K562 (cell line): Measurements from ENCODE around the gene APC2. TPM values are rescaled to one million over a fixed set of nuclear protein-coding genes. Genes with fewer than 3 reads are reported as not detected.
A peak's percentile ranks its signal among the peaks of the same experiment; 100 is the strongest.

Experiments
- ATF7 ChIP-seq: fragments of 450-650 bp; IDR thresholded peaks from 2 replicates; pipeline ENCODE4 v1.7.1; 2014; ENCODE audit warnings: mild to moderate bottlenecking, moderate library complexity
- C11orf30 ChIP-seq: fragments of 450-650 bp; IDR thresholded peaks from 2 replicates; pipeline ENCODE4 v1.6.1; 2016; ENCODE audit warnings: low read depth, mild to moderate bottlenecking
- CREB5 ChIP-seq: fragments of 250-450 bp; sonication (Bioruptor Pico); IDR thresholded peaks from 2 replicates; pipeline ENCODE4 v1.5.0; 2020; ENCODE audit warnings: mild to moderate bottlenecking
- CXXC5 ChIP-seq: fragments of 250-450 bp; sonication (Bioruptor Pico); IDR thresholded peaks from 2 replicates; pipeline ENCODE4 v1.8.0; 2022; ENCODE audit warnings: inconsistent platforms, mild to moderate bottlenecking, moderate library complexity
- E2F6 ChIP-seq, 2 experiments: IDR thresholded peaks; 2 replicates each; pipeline ENCODE4 v1.6.1; 2011; ENCODE audit warnings: borderline replicate concordance in 1 of 2, control low read depth in 1 of 2, low read depth in 1 of 2, low read length in 1 of 2, mild to moderate bottlenecking in 1 of 2, mixed read lengths in 1 of 2, moderate library complexity in 1 of 2; ENCODE audit not compliant: insufficient read depth in 1 of 2, insufficient read length in 1 of 2, poor library complexity in 1 of 2, severe bottlenecking in 1 of 2; ENCODE audit errors: extremely low read depth in 1 of 2
- ELF4 ChIP-seq: fragments of 450-650 bp; formaldehyde crosslinking; IDR thresholded peaks from 2 replicates; pipeline ENCODE4 v1.4.0; 2022; ENCODE audit warnings: missing genetic modification characterization
- HDAC1 ChIP-seq, 2 experiments: fragments of 450-650 bp; IDR thresholded peaks; 2 replicates each; pipeline ENCODE4 v1.6.1; 2016 to 2017; ENCODE audit warnings: inconsistent platforms in 1 of 2, mild to moderate bottlenecking in 1 of 2, moderate library complexity in 1 of 2
- KAT7 ChIP-seq: sonication (generic); formaldehyde crosslinking; IDR thresholded peaks from 2 replicates; pipeline ENCODE4 v1.8.0; 2022; ENCODE audit warnings: missing genetic modification reagents, mild to moderate bottlenecking, borderline replicate concordance
- KHSRP ChIP-seq: fragments of 450-650 bp; IDR thresholded peaks from 2 replicates; pipeline ENCODE4 v1.6.1; 2017
- LEF1 ChIP-seq: fragments of 450-650 bp; IDR thresholded peaks from 2 replicates; pipeline ENCODE4 v1.6.1; 2016; ENCODE audit warnings: mild to moderate bottlenecking
- MTA1 ChIP-seq: fragments of 450-650 bp; IDR thresholded peaks from 2 replicates; pipeline ENCODE4 v1.6.1; 2017; ENCODE audit warnings: borderline replicate concordance
- NCOA1 ChIP-seq: fragments of 450-650 bp; IDR thresholded peaks from 2 replicates; pipeline ENCODE4 v1.6.1; 2016; ENCODE audit warnings: low read depth
- NCOA6 ChIP-seq: fragments of 450-650 bp; IDR thresholded peaks from 2 replicates; pipeline ENCODE4 v1.6.1; 2017; ENCODE audit warnings: mild to moderate bottlenecking
- SLC30A9 ChIP-seq: fragments of 250-450 bp; sonication (Bioruptor Pico); IDR thresholded peaks from 2 replicates; pipeline ENCODE4 v1.8.0; 2022; ENCODE audit warnings: mild to moderate bottlenecking, moderate library complexity
- SRF ChIP-seq, 2 experiments: fragments of 250-450, 450-650 bp in 1 of 2; sonication (Bioruptor Pico) in 1 of 2; sonication (generic) in 1 of 2; formaldehyde crosslinking; IDR thresholded peaks; 2 replicates each; pipeline versions ENCODE4 v1.5.0 to v1.5.1; 2020 to 2022; ENCODE audit warnings: mild to moderate bottlenecking in 1 of 2, missing genetic modification reagents in 1 of 2
- TCF7 ChIP-seq: sonication (generic); IDR thresholded peaks from 2 replicates; pipeline ENCODE4 v1.6.1; 2016; ENCODE audit warnings: antibody characterized with exemption, borderline replicate concordance
- ZBTB17 ChIP-seq: fragments of 450-650 bp; formaldehyde crosslinking; IDR thresholded peaks from 2 replicates; pipeline ENCODE4 v1.4.0; 2020; ENCODE audit warnings: mild to moderate bottlenecking
- ZFP30 ChIP-seq: fragments of 250-450 bp; sonication (Bioruptor Pico); IDR thresholded peaks from 2 replicates; pipeline ENCODE4 v1.8.0; 2022; ENCODE audit warnings: moderate library complexity, mild to moderate bottlenecking, inconsistent platforms, borderline replicate concordance
- ZKSCAN1 ChIP-seq: fragments of 150-350 bp; IDR thresholded peaks from 2 replicates; pipeline ENCODE4 v1.6.1; 2016; ENCODE audit warnings: low read depth, low read length
- ZKSCAN3 ChIP-seq: fragments of 250-450 bp; sonication (Bioruptor Pico); IDR thresholded peaks from 2 replicates; pipeline ENCODE4 v1.4.0; 2020
- ZNF197 ChIP-seq: fragments of 200-800 bp; sonication (Bioruptor generic); IDR thresholded peaks from 2 replicates; pipeline ENCODE4 v1.6.1; 2016; ENCODE audit warnings: low read depth, missing genetic modification characterization, missing compliant biosample characterization
- ZNF280A ChIP-seq: fragments of 450-650 bp; IDR thresholded peaks from 2 replicates; pipeline ENCODE4 v1.6.1; 2018; ENCODE audit warnings: mild to moderate bottlenecking, low read depth; ENCODE audit not compliant: partially characterized antibody
- ZNF354B ChIP-seq: fragments of 250-450 bp; sonication (Bioruptor Pico); IDR thresholded peaks from 2 replicates; pipeline ENCODE4 v1.4.0; 2020
- ZNF512 ChIP-seq: IDR thresholded peaks from 2 replicates; pipeline ENCODE4 v1.6.1; 2016; ENCODE audit warnings: missing genetic modification characterization, missing compliant biosample characterization
- ZNF766 ChIP-seq: fragments of 200-800 bp; sonication (Bioruptor generic); conservative IDR thresholded peaks from 2 replicates; pipeline ENCODE4 v1.6.1; 2016; ENCODE audit warnings: missing genetic modification characterization, missing compliant biosample characterization
- polyA plus RNA-seq, 8 experiments: library from polyadenylated mRNA; depleted of rRNA in 4 of 8; stranded (reverse) in 5 of 8; unstranded in 3 of 8; fragments of >200 nt; fragmentation: Nextera tagmentation in 2 of 8; fragmentation: Illumina TruSeq in 1 of 8; extraction: Ambion mirVana in 2 of 8; extraction: Trizol in 1 of 8; gene quantifications; 2 replicates each; pipeline versions ENCODE4 v1.2.1 to v1.2.3, GENCODE V29; 2011 to 2014; ENCODE audit warnings: inconsistent platforms in 1 of 8, missing spikeins in 1 of 8
- total RNA-seq, 7 experiments: library from RNA; depleted of rRNA in 6 of 7; stranded (reverse); fragments of >200 nt in 6 of 7; fragmentation: Illumina TruSeq in 2 of 7; extraction: Trizol in 2 of 7; gene quantifications; 2 replicates each; pipeline versions ENCODE4 v1.2.1 to v1.2.3, GENCODE V29; 2011 to 2021; ENCODE audit warnings: low replicate concordance in 1 of 7

APC2 gene
- total and polyA plus RNA-seq, 9 of the 15 experiments (the other 6 are each of a cell fraction or from before 2014, with no cell fraction given) = 0.01 to 0.40 (median 0.05) TPM; not detected in 3

- TF ChIP-seq ZNF512 (tag) (no peak), TCF7 (no peak), ELF4 (peak; percentile 47; the same call in 1 of the 2 replicates), ZKSCAN1 (no peak), MTA1 (no peak), KHSRP (no peak), SRF (CRISPR knock-in tag; IDR thresholded peaks at IDR 0.05) (no peak), CXXC5 (CRISPR knock-in tag) (peak; percentile 64), KAT7 (no peak), SLC30A9 (CRISPR knock-in tag) (no peak), ZNF766 (CRISPR knock-in tag) (no peak), CREB5 (CRISPR knock-in tag) (no peak), ZKSCAN3 (CRISPR knock-in tag) (no peak), LEF1 (no peak), ZNF354B (CRISPR knock-in tag) (no peak), NCOA6 (no peak), E2F6 (IDR thresholded peaks at IDR 0.05; ENCODE audit: borderline replicate concordance in 1 of 2, extremely low read depth in 1 of 2, insufficient read depth in 1 of 2, insufficient read length in 1 of 2, low read depth in 1 of 2, low read length in 1 of 2, poor library complexity in 1 of 2, severe bottlenecking in 1 of 2) (peak; percentile 77 to 85), NCOA1 (no peak), ATF7 (peak; percentile 98), ZNF280A (no peak), ZBTB17 (CRISPR knock-in tag) (no peak), C11orf30 (no peak), ZFP30 (CRISPR knock-in tag) (no peak), ZNF197 (CRISPR knock-in tag) (no peak), HDAC1 (IDR thresholded peaks at IDR 0.05) (peak in 1 of 2 experiments; percentile 98; a peak in 2 of 4 replicates)
Measured at GRCh38 chr19:1490311-1491113, 40.6 kb downstream of the APC2 start, which contains the start of gene PCSK4 (continued).
